Esophagus squamous epithelium (tissue), 5 donors: ENCODE data around the gene FOXF1. TPM values are rescaled to one million over a fixed set of nuclear protein-coding genes. Genes with fewer than 3 reads are reported as not detected.

Experiments
- DNase-seq: peaks from one replicate; lab custom pipeline; 2025; lab: John Stamatoyannopoulos, UW
- H3K27ac ChIP-seq, 4 donors: fragments of 200-600 bp; sonication (generic); one replicate each; pipeline ENCODE4 v1.5.1; 2016 to 2019; ENCODE audit warnings: mild to moderate bottlenecking in 1 of 4
- H3K27me3 ChIP-seq, 4 donors: fragments of 200-600 bp; sonication (generic); 1 replicate in 3 of 4; 2 replicates in 1 of 4; pipeline versions ENCODE4 v1.5.1 to v1.6.0; 2017 to 2021; ENCODE audit warnings: antibody characterized with exemption in 1 of 4
- H3K36me3 ChIP-seq, 3 donors: fragments of 200-600 bp; sonication (generic); one replicate each; pipeline ENCODE4 v1.5.1; 2016 to 2019
- H3K4me1 ChIP-seq, 3 donors: fragments of 200-600 bp; sonication (generic); one replicate each; pipeline ENCODE4 v1.5.1; 2017 to 2019
- H3K4me3 ChIP-seq, 4 donors: fragments of 200-600 bp; sonication (generic); 1 replicate in 3 of 4; 2 replicates in 1 of 4; pipeline ENCODE4 v1.5.1; 2016 to 2019; ENCODE audit warnings: mild to moderate bottlenecking in 2 of 4, moderate library complexity in 1 of 4
- H3K9me3 ChIP-seq, 3 donors: fragments of 200-600 bp; sonication (generic); one replicate each; pipeline ENCODE4 v1.5.1; 2016 to 2019
- POLR2A ChIP-seq, 4 donors: fragments of 450-650 bp; IDR thresholded peaks; one replicate each; pipeline ENCODE4 v1.6.1; 2017; ENCODE audit warnings: antibody characterized with exemption in 4 of 4, mild to moderate bottlenecking in 4 of 4, moderate library complexity in 3 of 4
- WGBS, 2 donors: methylation state at CpG; one replicate each; pipeline ENCODE4 v1.1.5; 2018; 5-methylcytosine and 5-hydroxymethylcytosine counted together
- intact Hi-C: fragments of 100-400 bp; cut with DNase I; formaldehyde crosslinking; loops from one replicate; pipeline ENCODE4 v1.15.0; 2022
- total RNA-seq, 4 donors: library from RNA; depleted of rRNA; stranded (reverse); fragments of >200 nt; gene quantifications; one replicate each; pipeline ENCODE4 v1.1.0, GENCODE V29; 2016
- TF ChIP-seq, protein P1 (sequence below), 6 experiments: fragments of 450-650 bp in 4 of 6; fragments of 200-600 bp in 2 of 6; sonication (generic) in 2 of 6; IDR thresholded peaks; one replicate each; pipeline ENCODE4 v1.5.1; 2016 to 2019; ENCODE audit warnings: antibody characterized with exemption in 6 of 6, mild to moderate bottlenecking in 4 of 6, moderate library complexity in 4 of 6
- donor health status: DM: yes; HTN: yes; CAD: no.

The FOXF1 gene
- total RNA-seq, 4 donors from 2014 or later: 0.76 to 8.6 (median 3.0) TPM

DNA sequence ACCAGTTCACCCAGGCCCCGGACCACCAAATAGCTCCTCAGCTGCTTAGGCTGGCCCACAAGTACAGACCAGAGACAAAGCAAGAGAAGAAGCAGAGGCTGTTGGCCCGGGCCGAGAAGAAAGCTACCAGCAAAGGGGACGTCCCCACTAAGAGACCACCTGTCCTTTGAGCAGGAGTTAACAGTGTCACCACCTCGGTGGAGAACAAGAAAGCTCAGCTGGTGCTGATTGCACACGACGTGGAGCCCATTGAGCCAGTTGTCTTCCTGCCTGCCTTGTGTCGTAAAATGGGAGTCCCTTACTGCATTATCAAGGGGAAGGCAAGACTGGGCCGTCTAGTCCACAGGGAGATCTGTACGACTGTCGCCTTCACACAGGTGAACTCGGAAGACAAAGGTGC is 15.4 kb downstream of the FOXF1 start:
- no peak for DNase-seq
- H3K27ac ChIP-seq: no peak overlapping the region
- no peak overlapping the region for H3K4me3 ChIP-seq
- peaks cover 0 to 9% (median 0%) of the 10 kb centered on the region in 3 donors for H3K4me1 ChIP-seq
- H3K9me3 ChIP-seq: no peaks in the 10 kb centered on the region
- H3K36me3 ChIP-seq: no peaks in the 10 kb centered on the region
- no peak for TF ChIP-seq POLR2A (IDR thresholded peaks at IDR 0.05)
- TF ChIP-seq, protein P1, sequence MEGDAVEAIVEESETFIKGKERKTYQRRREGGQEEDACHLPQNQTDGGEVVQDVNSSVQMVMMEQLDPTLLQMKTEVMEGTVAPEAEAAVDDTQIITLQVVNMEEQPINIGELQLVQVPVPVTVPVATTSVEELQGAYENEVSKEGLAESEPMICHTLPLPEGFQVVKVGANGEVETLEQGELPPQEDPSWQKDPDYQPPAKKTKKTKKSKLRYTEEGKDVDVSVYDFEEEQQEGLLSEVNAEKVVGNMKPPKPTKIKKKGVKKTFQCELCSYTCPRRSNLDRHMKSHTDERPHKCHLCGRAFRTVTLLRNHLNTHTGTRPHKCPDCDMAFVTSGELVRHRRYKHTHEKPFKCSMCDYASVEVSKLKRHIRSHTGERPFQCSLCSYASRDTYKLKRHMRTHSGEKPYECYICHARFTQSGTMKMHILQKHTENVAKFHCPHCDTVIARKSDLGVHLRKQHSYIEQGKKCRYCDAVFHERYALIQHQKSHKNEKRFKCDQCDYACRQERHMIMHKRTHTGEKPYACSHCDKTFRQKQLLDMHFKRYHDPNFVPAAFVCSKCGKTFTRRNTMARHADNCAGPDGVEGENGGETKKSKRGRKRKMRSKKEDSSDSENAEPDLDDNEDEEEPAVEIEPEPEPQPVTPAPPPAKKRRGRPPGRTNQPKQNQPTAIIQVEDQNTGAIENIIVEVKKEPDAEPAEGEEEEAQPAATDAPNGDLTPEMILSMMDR (IDR thresholded peaks at IDR 0.05): no peak
- WGBS, 2 donors: 62 to 71% methylated on average over 7 to 9 of the region's 12 CpGs
- peaks cover 0 to 34% (median 0%) of the 10 kb centered on the region in 4 donors for H3K27me3 ChIP-seq
- intact Hi-C loops: loop anchor here (10.0 kb wide), 1 partner anchor 701 kb away; no protein-coding TSS in a partner anchor

DNA sequence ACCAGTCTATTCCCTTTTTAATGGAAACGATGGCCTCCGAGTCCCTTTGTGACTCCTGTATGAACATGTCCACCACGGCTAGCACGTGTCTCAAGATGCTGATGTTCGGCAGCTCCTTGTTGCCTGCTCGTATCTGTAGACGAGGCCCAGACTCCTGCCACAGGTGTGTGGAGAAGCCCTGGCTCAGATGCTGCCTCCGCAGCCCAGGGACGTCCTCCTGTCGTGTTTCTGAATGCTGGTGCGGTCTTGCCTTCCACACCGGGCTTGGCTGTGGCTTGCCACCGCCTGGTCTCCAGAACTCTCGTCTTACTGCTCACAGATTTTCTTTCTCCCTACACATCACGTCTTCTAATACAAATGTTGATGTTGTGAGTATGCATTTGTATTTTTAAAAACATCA is 17.0 kb downstream of the FOXF1 start:
- no peak for DNase-seq
- Histone ChIP-seq H3K36me3 (peaks cover 0 to 13% (median 0%) of the 10 kb centered on the region in 3 donors), H3K27me3 (peaks cover 0 to 18% (median 0%) of the 10 kb centered on the region in 4 donors), H3K4me3 (no peak overlapping the region), H3K4me1 (peaks cover 0 to 16% (median 0%) of the 10 kb centered on the region in 3 donors), H3K9me3 (no peaks in the 10 kb centered on the region), H3K27ac (no peak overlapping the region)
- intact Hi-C loops: loop anchor here (10.0 kb wide), 1 partner anchor 703 kb away; no protein-coding TSS in a partner anchor
- 91 to 94% methylated on average over 13 to 15 of the region's 15 CpGs for WGBS, 2 donors
- TF ChIP-seq, protein P1 (IDR thresholded peaks at IDR 0.05): no peak
- TF ChIP-seq POLR2A (IDR thresholded peaks at IDR 0.05): no peak

- peaks cover 0 to 16% (median 0%) of the 10 kb centered on the region in 3 donors for H3K4me1 ChIP-seq
- no peak overlapping the region for H3K4me3 ChIP-seq
- TF ChIP-seq, protein P1 (IDR thresholded peaks at IDR 0.05): no peak
- TF ChIP-seq POLR2A (IDR thresholded peaks at IDR 0.05): no peak
- peaks cover 0 to 22% (median 0%) of the 10 kb centered on the region in 3 donors for H3K36me3 ChIP-seq
- peaks cover 0 to 8% (median 0%) of the 10 kb centered on the region in 4 donors for H3K27me3 ChIP-seq
- H3K9me3 ChIP-seq: no peaks in the 10 kb centered on the region
- DNase-seq: no peak
- no peak overlapping the region for H3K27ac ChIP-seq
- 89 to 90% methylated on average over 19 to 27 of the region's 38 CpGs for WGBS, 2 donors
- intact Hi-C loops: loop anchor here (10.0 kb wide), 1 partner anchor 703 kb away; no protein-coding TSS in a partner anchor
Measured at GRCh38 chr16:86528061-86528929, 18.0 kb downstream of the FOXF1 start.

DNA sequence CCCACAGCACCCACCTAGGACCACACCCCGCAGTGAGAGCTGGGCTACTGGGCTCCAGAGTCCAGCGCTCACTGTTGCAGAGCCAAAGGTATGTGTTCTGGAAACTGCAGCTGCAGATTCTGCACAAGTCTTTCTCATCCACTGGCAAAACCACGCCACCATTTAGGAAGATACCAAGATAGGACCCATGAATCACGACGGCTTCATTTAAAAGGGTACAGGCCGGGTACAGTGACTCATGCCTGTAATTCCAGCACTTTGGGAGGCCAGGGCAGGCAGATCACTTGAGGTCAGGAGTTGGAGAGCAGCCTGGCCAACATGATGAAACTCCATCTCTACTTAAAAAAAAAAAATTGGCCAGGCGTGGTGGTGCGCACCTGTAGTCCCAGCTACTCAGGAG is 18.8 kb downstream of the FOXF1 start:
- intact Hi-C loops: loop anchor here (10.0 kb wide), 1 partner anchor 704 kb away; no protein-coding TSS in a partner anchor
- no peak for DNase-seq

More for the DNA sequence above, 18.8 kb downstream of the FOXF1 start:
- WGBS, 2 donors: 74 to 83% methylated on average over 5 to 8 of the region's 8 CpGs
- H3K4me1 ChIP-seq: peaks cover 0 to 16% (median 0%) of the 10 kb centered on the region in 3 donors
- H3K9me3 ChIP-seq: no peaks in the 10 kb centered on the region
- H3K36me3 ChIP-seq: peaks cover 0 to 29% (median 0%) of the 10 kb centered on the region in 3 donors
- no peak overlapping the region for H3K4me3 ChIP-seq
- no peak overlapping the region for H3K27ac ChIP-seq
- no peak for TF ChIP-seq POLR2A (IDR thresholded peaks at IDR 0.05)
- TF ChIP-seq, protein P1 (IDR thresholded peaks at IDR 0.05): no peak
- peaks cover 0 to 2% (median 0%) of the 10 kb centered on the region in 4 donors for H3K27me3 ChIP-seq
